ENCODE results near the gene BORA. TPM values are rescaled to one million over a fixed set of nuclear protein-coding genes. Genes with fewer than 3 reads are reported as not detected.

BORA gene
- total and polyA plus RNA-seq, 10 of the 15 experiments (the other 5 are each of a cell fraction or from before 2014, with no cell fraction given) = 15.1 to 38.7 (median 23.2) TPM

- no peak for TF ChIP-seq CEBPB (IDR thresholded peaks at IDR 0.05; ENCODE audit: borderline replicate concordance in 1 of 2, low read depth in 2 of 2, low read length in 2 of 2)
- no peak for TF ChIP-seq USF1 (IDR thresholded peaks at IDR 0.05; ENCODE audit: borderline replicate concordance, extremely low read length, insufficient read depth, low read depth, low read length)
- no peak for TF ChIP-seq TCF3 (IDR thresholded peaks at IDR 0.05; ENCODE audit: borderline replicate concordance, insufficient read depth, low read depth, low read length)
- no peak for TF ChIP-seq ZBED1 (IDR thresholded peaks at IDR 0.05; ENCODE audit: borderline replicate concordance)
- TF ChIP-seq MXI1 (IDR thresholded peaks at IDR 0.05; ENCODE audit: low read depth, low read length) = peak; percentile 98
- no peak for TF ChIP-seq NBN (IDR thresholded peaks at IDR 0.05)
- TF ChIP-seq ZNF622 (IDR thresholded peaks at IDR 0.05) = no peak
- TF ChIP-seq YY1 (IDR thresholded peaks at IDR 0.05; ENCODE audit: low read depth, low read length) = peak; percentile 88
- 0 out of 2 replicates have a peak, but pooled peaks have one; percentile 43 for TF ChIP-seq RELB (IDR thresholded peaks at IDR 0.05; ENCODE audit: low read depth)
- TF ChIP-seq IRF3 (IDR thresholded peaks at IDR 0.05) = peak; percentile 79; the same call in 1 of the 2 replicates
- peak; percentile 92 for TF ChIP-seq FOXM1 (IDR thresholded peaks at IDR 0.05; ENCODE audit: low read depth, low read length)
- TF ChIP-seq POLR2AphosphoS5 (IDR thresholded peaks at IDR 0.05; ENCODE audit: low read length) = peak; percentile 90
- no peak for TF ChIP-seq NR2C2 (IDR thresholded peaks at IDR 0.05; ENCODE audit: borderline replicate concordance, control insufficient read depth, insufficient read length, low read depth)
- peak; percentile 82 for TF ChIP-seq FOS (IDR thresholded peaks at IDR 0.05; ENCODE audit: borderline replicate concordance, extremely low read depth, insufficient read length)
- peak; percentile 75; the same call in 1 of the 2 replicates for TF ChIP-seq TAF1 (IDR thresholded peaks at IDR 0.05; ENCODE audit: borderline replicate concordance, low read depth, low read length)
- no peak for TF ChIP-seq BCLAF1 (IDR thresholded peaks at IDR 0.05)
- TF ChIP-seq SPI1 (IDR thresholded peaks at IDR 0.05; ENCODE audit: borderline replicate concordance, insufficient read depth, low read depth, low read length) = peak; percentile 55
- peak; percentile 18; the same call in 1 of the 2 replicates for TF ChIP-seq CBFB (IDR thresholded peaks at IDR 0.05; ENCODE audit: low read depth)
- TF ChIP-seq PML (IDR thresholded peaks at IDR 0.05; ENCODE audit: low read length) = peak; percentile 57; the same call in 1 of the 2 replicates
- TF ChIP-seq SIN3A (IDR thresholded peaks at IDR 0.05; ENCODE audit: low read depth, low read length) = peak; percentile 93; the same call in 1 of the 2 replicates
- peak; percentile 34; the same call in 1 of the 2 replicates for TF ChIP-seq NRF1 (conservative IDR thresholded peaks at IDR 0.05; ENCODE audit: low read depth, low read length)
- TF ChIP-seq EZH2 (IDR thresholded peaks at IDR 0.05; ENCODE audit: borderline replicate concordance, control insufficient read depth, low read depth, low read length) = no peak
- no peak for TF ChIP-seq MEF2B (IDR thresholded peaks at IDR 0.05; ENCODE audit: partially characterized antibody, poor library complexity, severe bottlenecking)
Measured at GRCh38 chr13:72727417-72728289, at the start of gene BORA, which contains the start of gene MZT1 (continued).
